NCI-H1092 treated with DMSO at 0.1 percent for 48 hours (cell line): Measurements from ENCODE around the gene CMTM7.

Experiments
- DNase-seq: peaks from one replicate; lab custom pipeline; 2025; lab: John Stamatoyannopoulos, UW

The CMTM7 gene

GRCh38 chr3:32391643-32392535 is at the start of gene CMTM7:
Gene CMTM7, plus strand, starts transcription at chr3:32391853. Its CDS starts 54 bp downstream, at chr3:32391907.
- no peak for DNase-seq

GRCh38 chr3:32347343-32348125 is 44.1 kb upstream of the CMTM7 start:
- DNase-seq, result no peak

GRCh38 chr3:32349184-32349583 is 42.5 kb upstream of the CMTM7 start:
- DNase-seq, result no peak

GRCh38 chr3:32352563-32352962 is 39.1 kb upstream of the CMTM7 start:
- DNase-seq, result no peak

- DNase-seq, result no peak
These were observed 38.3 kb upstream of the CMTM7 start for GRCh38 chr3:32353351-32353750.

- peak; percentile 22 for DNase-seq
These were observed 37.3 kb upstream of the CMTM7 start for GRCh38 chr3:32354362-32354778.

GRCh38 chr3:32355751-32356291 is 35.8 kb upstream of the CMTM7 start:
- DNase-seq, result no peak

- no peak for DNase-seq
These were observed 31.7 kb upstream of the CMTM7 start for GRCh38 chr3:32359766-32360492.

GRCh38 chr3:32360493-32360827 is 31.2 kb upstream of the CMTM7 start:
- DNase-seq, result no peak

GRCh38 chr3:32366638-32367397 is 24.8 kb upstream of the CMTM7 start:
- no peak for DNase-seq

- DNase-seq, result no peak
These were observed 24.2 kb upstream of the CMTM7 start for GRCh38 chr3:32367442-32367841.

- no peak for DNase-seq
These were observed 20.0 kb upstream of the CMTM7 start for GRCh38 chr3:32371461-32372212.

- DNase-seq, result no peak
These were observed 19.5 kb upstream of the CMTM7 start for GRCh38 chr3:32372213-32372490.

GRCh38 chr3:32373276-32373675 is 18.4 kb upstream of the CMTM7 start:
- DNase-seq, result peak; percentile 71

GRCh38 chr3:32373844-32374243 is 17.8 kb upstream of the CMTM7 start:
- no peak for DNase-seq

- peak; percentile 27 for DNase-seq
These were observed 16.7 kb upstream of the CMTM7 start for GRCh38 chr3:32374788-32375595.

GRCh38 chr3:32375596-32375930 is 16.1 kb upstream of the CMTM7 start:
- DNase-seq, result no peak

GRCh38 chr3:32376115-32376514 is 15.5 kb upstream of the CMTM7 start:
- no peak for DNase-seq

- DNase-seq, result no peak
These were observed 11.7 kb upstream of the CMTM7 start for GRCh38 chr3:32379831-32380500.

- DNase-seq, result no peak
These were observed 9.7 kb upstream of the CMTM7 start for GRCh38 chr3:32381922-32382321.
